GM21515 (cell line): Measurements from ENCODE around the gene TMEM170A.
A peak's percentile ranks its signal among the peaks of the same experiment; 100 is the strongest.
"Not testable (repeated sequence)": the region's sequence is repeated elsewhere in the genome, so short reads cannot be mapped to it uniquely, and the experiment has no call there.

ENCODE experiments used
- ATAC-seq: cut with Tn5 transposase; IDR thresholded peaks from one replicate; pipeline ENCODE4 v1.9.1; 2021; ENCODE audit not compliant: unreplicated experiment

Gene TMEM170A

GRCh38 chr16:75456971-75457370, 7.5 kb downstream of the TMEM170A start:
- no peak for ATAC-seq

- ATAC-seq = not testable (repeated sequence)
Observed at GRCh38 chr16:75456486-75456885, 8.0 kb downstream of the TMEM170A start.

GRCh38 chr16:75455677-75456076, 8.8 kb downstream of the TMEM170A start:
- ATAC-seq = no peak

- ATAC-seq = no peak
Observed at GRCh38 chr16:75452464-75453190, 11.9 kb downstream of the TMEM170A start.

- ATAC-seq = no peak
Observed at GRCh38 chr16:75446416-75446815, 18.1 kb downstream of the TMEM170A start.

- no peak for ATAC-seq
Observed at GRCh38 chr16:75445298-75445697, 19.2 kb downstream of the TMEM170A start.

- no peak for ATAC-seq
Observed at GRCh38 chr16:75443298-75443697, 21.2 kb downstream of the TMEM170A start.

GRCh38 chr16:75433732-75434413, 30.6 kb downstream of the TMEM170A start:
- ATAC-seq = peak; percentile 68

- ATAC-seq = peak; percentile 94
Observed at GRCh38 chr16:75432828-75433731, 31.4 kb downstream of the TMEM170A start, which contains the start of gene CFDP1. CFDP1 (minus strand) TSS chr16:75433503; CDS start chr16:75433352, 151 bp downstream.

- no peak for ATAC-seq
Observed at GRCh38 chr16:75429621-75430403, 34.7 kb downstream of the TMEM170A start.

GRCh38 chr16:75426524-75426923, 38.0 kb downstream of the TMEM170A start:
- ATAC-seq = not testable (repeated sequence)

- not testable (repeated sequence) for ATAC-seq
Observed at GRCh38 chr16:75424105-75424762, 40.3 kb downstream of the TMEM170A start.

GRCh38 chr16:75423723-75424104, 40.8 kb downstream of the TMEM170A start:
- no peak for ATAC-seq

- no peak for ATAC-seq
Observed at GRCh38 chr16:75421820-75422126, 42.7 kb downstream of the TMEM170A start.

GRCh38 chr16:75420987-75421819, 43.3 kb downstream of the TMEM170A start:
- ATAC-seq = peak; percentile 79

- ATAC-seq = no peak
Observed at GRCh38 chr16:75416904-75417565, 47.5 kb downstream of the TMEM170A start.

GRCh38 chr16:75415169-75415905, 49.2 kb downstream of the TMEM170A start:
- no peak for ATAC-seq

GRCh38 chr16:75413951-75414350, 50.5 kb downstream of the TMEM170A start:
- ATAC-seq = no peak
